Measurements from ENCODE around the gene SPRED2. TPM values are rescaled to one million over a fixed set of nuclear protein-coding genes. Genes with fewer than 3 reads are reported as not detected.

The SPRED2 gene
- total RNA-seq, 1 donor from 2014 or later, result 43.9 TPM

GRCh38 chr2:65465124-65465523, 32.7 kb upstream of the SPRED2 start:
- TF ChIP-seq CTCF (IDR thresholded peaks at IDR 0.05), result no peak
- H3K4me1 ChIP-seq, result no peaks in the 10 kb centered on the region
- no peak overlapping the region for H3K4me3 ChIP-seq
- H3K27ac ChIP-seq, result no peak overlapping the region
- H3K9me3 ChIP-seq, result no peaks in the 10 kb centered on the region
- intact Hi-C loops (cut with DNase I), result no loop called here
- no peaks in the 10 kb centered on the region for H3K27me3 ChIP-seq (ENCODE audit: low read depth)
- no peak for DNase-seq
- H3K36me3 ChIP-seq, result no peaks in the 10 kb centered on the region
- ATAC-seq, result no peak

GRCh38 chr2:65464604-65465003, 32.2 kb upstream of the SPRED2 start:
- Histone ChIP-seq H3K9me3 (no peaks in the 10 kb centered on the region), H3K4me1 (no peaks in the 10 kb centered on the region), H3K27ac (no peak overlapping the region), H3K4me3 (no peak overlapping the region), H3K27me3 (ENCODE audit: low read depth) (no peaks in the 10 kb centered on the region), H3K36me3 (no peaks in the 10 kb centered on the region)
- no peak for TF ChIP-seq CTCF (IDR thresholded peaks at IDR 0.05)
- ATAC-seq (no peak), DNase-seq (no peak)
- intact Hi-C loops (cut with DNase I), result no loop called here

GRCh38 chr2:65458999-65459398, 26.6 kb upstream of the SPRED2 start:
- no peak for TF ChIP-seq CTCF (IDR thresholded peaks at IDR 0.05)
- no peaks in the 10 kb centered on the region for H3K9me3 ChIP-seq
- peaks cover 2% of the 10 kb centered on the region for H3K4me1 ChIP-seq
- no peaks in the 10 kb centered on the region for H3K36me3 ChIP-seq
- H3K27ac ChIP-seq, result no peak overlapping the region
- DNase-seq (no peak), ATAC-seq (no peak)
- no peak overlapping the region for H3K4me3 ChIP-seq
- H3K27me3 ChIP-seq (ENCODE audit: low read depth), result no peaks in the 10 kb centered on the region
- intact Hi-C loops (cut with DNase I), result no loop called here

- Histone ChIP-seq H3K4me3 (no peak overlapping the region), H3K4me1 (peaks cover 3% of the 10 kb centered on the region), H3K36me3 (no peaks in the 10 kb centered on the region), H3K9me3 (no peaks in the 10 kb centered on the region), H3K27me3 (ENCODE audit: low read depth) (no peaks in the 10 kb centered on the region), H3K27ac (no peak overlapping the region)
- no peak for TF ChIP-seq CTCF (IDR thresholded peaks at IDR 0.05)
- no peak for DNase-seq
- ATAC-seq, result no peak
- intact Hi-C loops (cut with DNase I), result no loop called here
These were observed 24.5 kb upstream of the SPRED2 start for GRCh38 chr2:65456886-65457285.

- peaks cover 3% of the 10 kb centered on the region for H3K4me1 ChIP-seq
- H3K9me3 ChIP-seq, result no peaks in the 10 kb centered on the region
- no peaks in the 10 kb centered on the region for H3K27me3 ChIP-seq (ENCODE audit: low read depth)
- H3K27ac ChIP-seq, result no peak overlapping the region
- intact Hi-C loops (cut with DNase I), result no loop called here
- no peak overlapping the region for H3K4me3 ChIP-seq
- DNase-seq (no peak), ATAC-seq (no peak)
- no peaks in the 10 kb centered on the region for H3K36me3 ChIP-seq
- TF ChIP-seq CTCF (IDR thresholded peaks at IDR 0.05), result no peak
These were observed 23.7 kb upstream of the SPRED2 start for GRCh38 chr2:65456064-65456463.

GRCh38 chr2:65453916-65454315, 21.5 kb upstream of the SPRED2 start:
- no peaks in the 10 kb centered on the region for H3K9me3 ChIP-seq
- H3K27ac ChIP-seq, result no peak overlapping the region
- H3K27me3 ChIP-seq (ENCODE audit: low read depth), result no peaks in the 10 kb centered on the region
- DNase-seq (no peak), ATAC-seq (peak; percentile 46 to 58)
- no peak overlapping the region for H3K4me3 ChIP-seq
- TF ChIP-seq CTCF (IDR thresholded peaks at IDR 0.05), result no peak
- intact Hi-C loops (cut with DNase I), result no loop called here
- no peaks in the 10 kb centered on the region for H3K36me3 ChIP-seq
- H3K4me1 ChIP-seq, result peaks cover 3% of the 10 kb centered on the region
